Parathyroid adenoma (tissue), 2 donors: ENCODE data around the gene FSTL1.

ENCODE experiments used
- H2AFZ ChIP-seq: fragments of 300-600 bp; sonication (generic); one replicate; pipeline ENCODE4 v1.7.0; 2017; ENCODE audit warnings: antibody characterized with exemption, mild to moderate bottlenecking
- H3K27ac ChIP-seq: fragments of 300-600 bp; sonication (generic); one replicate; pipeline ENCODE4 v1.7.0; 2017
- H3K27me3 ChIP-seq: fragments of 300-600 bp; sonication (generic); one replicate; pipeline ENCODE4 v1.7.0; 2017; ENCODE audit warnings: low read length; ENCODE audit not compliant: control insufficient read depth, insufficient read depth
- H3K36me3 ChIP-seq: fragments of 300-600 bp; sonication (generic); one replicate; pipeline ENCODE4 v1.7.0; 2017; ENCODE audit warnings: low read length; ENCODE audit not compliant: control insufficient read depth, insufficient read depth
- H3K4me1 ChIP-seq: fragments of 300-600 bp; sonication (generic); one replicate; pipeline ENCODE4 v1.7.0; 2017; ENCODE audit warnings: control low read depth
- H3K4me2 ChIP-seq: fragments of 300-600 bp; sonication (generic); one replicate; pipeline ENCODE4 v1.7.0; 2017; ENCODE audit warnings: low read length
- H3K4me3 ChIP-seq: fragments of 300-600 bp; sonication (generic); one replicate; pipeline ENCODE4 v1.7.0; 2017; ENCODE audit warnings: low read depth, low read length
- H3K79me2 ChIP-seq: fragments of 300-600 bp; sonication (generic); one replicate; pipeline ENCODE4 v1.7.0; 2017; ENCODE audit warnings: control low read depth
- H3K9ac ChIP-seq: fragments of 300-600 bp; sonication (generic); one replicate; pipeline ENCODE4 v1.7.0; 2017; ENCODE audit warnings: mild to moderate bottlenecking
- H3K9me3 ChIP-seq: fragments of 300-600 bp; sonication (generic); one replicate; pipeline ENCODE4 v1.7.0; 2017; ENCODE audit warnings: low read length; ENCODE audit not compliant: control insufficient read depth
- TF ChIP-seq, protein P1 (sequence below): fragments of 300-600 bp; sonication (generic); IDR thresholded peaks from one replicate; pipeline ENCODE4 v1.7.0; 2017; ENCODE audit warnings: antibody characterized with exemption, mild to moderate bottlenecking
- donor health status: primary hyperparathyroidism.

The FSTL1 gene

DNA sequence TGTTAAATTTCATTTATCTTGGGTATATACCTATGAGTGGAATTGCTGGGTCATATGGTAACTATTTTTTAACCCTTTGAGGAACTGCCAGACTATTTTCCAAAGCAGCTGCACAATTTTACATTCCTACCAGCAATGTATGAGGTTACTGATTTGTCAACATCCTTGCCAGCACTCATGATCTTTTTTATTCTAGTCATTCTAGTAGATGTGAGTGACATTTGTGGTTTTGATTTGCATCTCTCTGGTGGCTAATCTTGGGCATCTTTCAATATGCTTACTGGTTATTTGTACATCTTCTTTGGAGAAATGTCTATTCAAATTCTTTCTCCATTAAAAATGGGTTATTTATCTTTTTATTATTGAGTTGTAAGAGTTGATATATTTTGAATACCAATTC lies 80.3 kb downstream of the FSTL1 start:
- Histone ChIP-seq H2AFZ (no peak overlapping the region), H3K27ac (no peak overlapping the region), H3K4me3 (no peak overlapping the region), H3K9ac (no peak overlapping the region), H3K9me3 (no peaks in the 10 kb centered on the region), H3K79me2 (no peaks in the 10 kb centered on the region), H3K4me1 (no peaks in the 10 kb centered on the region), H3K27me3 (no peaks in the 10 kb centered on the region), H3K4me2 (no peak overlapping the region), H3K36me3 (no peaks in the 10 kb centered on the region)
- TF ChIP-seq, protein P1, sequence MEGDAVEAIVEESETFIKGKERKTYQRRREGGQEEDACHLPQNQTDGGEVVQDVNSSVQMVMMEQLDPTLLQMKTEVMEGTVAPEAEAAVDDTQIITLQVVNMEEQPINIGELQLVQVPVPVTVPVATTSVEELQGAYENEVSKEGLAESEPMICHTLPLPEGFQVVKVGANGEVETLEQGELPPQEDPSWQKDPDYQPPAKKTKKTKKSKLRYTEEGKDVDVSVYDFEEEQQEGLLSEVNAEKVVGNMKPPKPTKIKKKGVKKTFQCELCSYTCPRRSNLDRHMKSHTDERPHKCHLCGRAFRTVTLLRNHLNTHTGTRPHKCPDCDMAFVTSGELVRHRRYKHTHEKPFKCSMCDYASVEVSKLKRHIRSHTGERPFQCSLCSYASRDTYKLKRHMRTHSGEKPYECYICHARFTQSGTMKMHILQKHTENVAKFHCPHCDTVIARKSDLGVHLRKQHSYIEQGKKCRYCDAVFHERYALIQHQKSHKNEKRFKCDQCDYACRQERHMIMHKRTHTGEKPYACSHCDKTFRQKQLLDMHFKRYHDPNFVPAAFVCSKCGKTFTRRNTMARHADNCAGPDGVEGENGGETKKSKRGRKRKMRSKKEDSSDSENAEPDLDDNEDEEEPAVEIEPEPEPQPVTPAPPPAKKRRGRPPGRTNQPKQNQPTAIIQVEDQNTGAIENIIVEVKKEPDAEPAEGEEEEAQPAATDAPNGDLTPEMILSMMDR = no peak

DNA sequence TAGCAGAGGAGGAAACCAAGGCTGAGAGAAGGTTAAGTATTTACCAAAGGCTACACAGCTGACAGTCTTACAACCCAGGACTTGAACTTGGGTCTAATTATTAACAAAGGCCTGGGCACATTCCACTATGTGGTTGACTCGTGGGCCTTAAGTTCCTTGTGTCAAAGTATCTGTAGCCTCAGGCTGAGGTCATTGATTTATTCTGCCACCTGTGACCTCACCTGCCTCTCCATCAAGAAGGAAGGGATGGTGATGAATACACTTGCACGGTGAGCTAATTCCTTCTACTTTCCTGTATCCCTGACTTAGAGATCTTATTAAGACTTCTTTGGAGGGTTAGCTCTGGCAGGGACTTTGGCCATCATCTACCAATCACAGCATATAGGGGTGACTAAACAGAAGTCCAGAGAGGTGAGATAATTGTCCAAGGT lies 81.7 kb downstream of the FSTL1 start:
- H3K4me3 ChIP-seq = no peak overlapping the region
- no peaks in the 10 kb centered on the region for H3K36me3 ChIP-seq
- no peaks in the 10 kb centered on the region for H3K79me2 ChIP-seq
- H3K4me1 ChIP-seq = no peaks in the 10 kb centered on the region
- no peak overlapping the region for H3K9ac ChIP-seq
- TF ChIP-seq, protein P1 = no peak
- no peak overlapping the region for H3K4me2 ChIP-seq
- no peaks in the 10 kb centered on the region for H3K27me3 ChIP-seq
- H3K9me3 ChIP-seq = no peaks in the 10 kb centered on the region
- no peak overlapping the region for H3K27ac ChIP-seq
- no peak overlapping the region for H2AFZ ChIP-seq

DNA sequence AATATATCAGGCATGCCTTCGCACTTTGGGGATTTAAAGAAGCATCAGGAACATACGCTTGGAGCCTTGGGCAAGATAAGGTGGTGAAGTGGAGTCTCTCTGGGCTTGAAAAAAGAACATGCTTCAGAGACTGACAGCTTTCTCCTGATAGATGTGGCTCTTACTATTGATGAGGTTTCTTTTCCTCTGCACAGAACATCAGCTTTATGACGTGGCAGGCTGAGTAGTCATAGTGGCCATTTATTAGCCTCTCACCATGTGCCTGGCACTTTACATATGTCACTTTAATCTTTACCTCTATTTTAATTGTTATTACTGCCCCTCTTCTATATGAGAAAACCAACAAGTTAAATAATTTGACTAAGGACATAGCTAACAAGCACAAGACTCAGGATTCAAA lies 82.6 kb downstream of the FSTL1 start:
- no peak overlapping the region for H3K4me2 ChIP-seq
- H2AFZ ChIP-seq = no peak overlapping the region
- H3K4me3 ChIP-seq = no peak overlapping the region
- TF ChIP-seq, protein P1 = no peak
- H3K4me1 ChIP-seq = no peaks in the 10 kb centered on the region
- no peaks in the 10 kb centered on the region for H3K36me3 ChIP-seq
- H3K27me3 ChIP-seq = no peaks in the 10 kb centered on the region
- H3K9ac ChIP-seq = no peak overlapping the region
- no peak overlapping the region for H3K27ac ChIP-seq
- H3K9me3 ChIP-seq = no peaks in the 10 kb centered on the region
- no peaks in the 10 kb centered on the region for H3K79me2 ChIP-seq

DNA sequence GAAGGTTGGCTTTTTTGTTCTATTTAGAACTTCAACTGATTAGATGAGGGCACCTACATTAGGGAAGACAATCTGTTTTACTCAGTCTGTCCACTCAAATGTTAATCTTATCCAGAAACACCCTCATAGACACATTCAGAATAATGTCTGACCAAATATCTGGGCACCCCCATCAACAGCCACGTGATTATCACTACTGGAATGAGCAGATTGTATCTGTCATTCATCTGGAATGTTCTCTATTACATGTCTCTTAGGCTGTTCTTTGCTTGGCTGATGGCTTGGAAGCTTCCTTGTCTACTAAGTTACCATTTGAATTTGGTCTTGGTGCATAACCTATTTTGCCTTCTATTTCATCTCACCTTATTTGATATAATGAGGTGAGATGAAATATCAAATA lies 86.0 kb downstream of the FSTL1 start:
- no peaks in the 10 kb centered on the region for H3K79me2 ChIP-seq
- no peak overlapping the region for H3K4me2 ChIP-seq
- H3K9me3 ChIP-seq = no peaks in the 10 kb centered on the region
- H2AFZ ChIP-seq = peak overlapping the region; percentile 31
- no peaks in the 10 kb centered on the region for H3K36me3 ChIP-seq
- no peak overlapping the region for H3K9ac ChIP-seq
- TF ChIP-seq, protein P1 = no peak
- H3K4me1 ChIP-seq = no peaks in the 10 kb centered on the region
- no peaks in the 10 kb centered on the region for H3K27me3 ChIP-seq
- H3K4me3 ChIP-seq = no peak overlapping the region
- H3K27ac ChIP-seq = no peak overlapping the region

DNA sequence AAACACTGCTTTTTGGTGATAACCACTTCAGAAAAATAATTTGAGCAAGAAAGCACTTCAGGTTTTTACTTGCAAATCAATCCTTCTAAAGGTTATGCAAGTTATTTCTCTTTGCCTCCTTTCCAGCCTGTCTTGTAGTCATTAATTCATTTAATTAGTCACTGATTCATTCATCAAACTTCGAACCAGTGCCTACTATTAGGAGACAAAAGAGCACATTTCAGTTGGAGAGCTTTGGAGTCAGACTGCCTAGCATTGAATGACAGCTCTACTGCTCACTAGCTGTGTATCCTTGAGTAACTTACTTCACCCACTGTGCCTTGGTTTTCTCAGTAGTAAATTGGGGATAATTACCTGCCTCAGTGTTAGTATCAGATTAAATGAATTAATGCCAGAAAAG lies 86.7 kb downstream of the FSTL1 start:
- TF ChIP-seq, protein P1 = no peak
- H3K9ac ChIP-seq = no peak overlapping the region
- H3K27me3 ChIP-seq = no peaks in the 10 kb centered on the region
- no peak overlapping the region for H3K4me3 ChIP-seq
- H3K27ac ChIP-seq = no peak overlapping the region
- H2AFZ ChIP-seq = no peak overlapping the region
- no peaks in the 10 kb centered on the region for H3K79me2 ChIP-seq
- no peaks in the 10 kb centered on the region for H3K9me3 ChIP-seq
- H3K4me2 ChIP-seq = no peak overlapping the region
- no peaks in the 10 kb centered on the region for H3K4me1 ChIP-seq
- H3K36me3 ChIP-seq = no peaks in the 10 kb centered on the region
